HCT116 (cell line): ENCODE results near the gene USP12. TPM values are rescaled to one million over a fixed set of nuclear protein-coding genes. Genes with fewer than 3 reads are reported as not detected.

Experiments used
- ATAC-seq: fragments of 200-7000 bp; cut with Tn5 transposase; 2 replicates; pipeline ENCODE4 v1.9.1; 2020; ENCODE audit warnings: mild to moderate bottlenecking, moderate library complexity
- BruUV-seq: library from RNA; stranded (reverse); fragments of 400-500 nt; replicated peaks from 2 replicates; lab custom pipeline; 2021; lab: Mats Ljungman, UMichigan
- CTCF ChIA-PET: fragments of 300-600 bp; sonication (Branson Sonifier 250); formaldehyde crosslinking; loops from one replicate; lab custom pipeline; 2021; ENCODE audit warnings: antibody characterized with exemption; lab: Charles Lee
- POLR2A ChIA-PET: fragments of 300-600, 350-600 bp; sonication (Branson Sonifier 250); formaldehyde crosslinking; loops from one replicate; lab custom pipeline; 2021; ENCODE audit warnings: antibody characterized with exemption; lab: Charles Lee
- RAD21 ChIA-PET, 2 experiments: fragments of 300-600 bp; sonication (Branson Sonifier 250); formaldehyde crosslinking; loops; one replicate each; lab custom pipeline; 2023; ENCODE audit warnings: low total read pairs in 2 of 2; ENCODE audit not compliant: uncharacterized antibody in 2 of 2, unreplicated experiment in 2 of 2, low non-redundant PET in 1 of 2; lab: Charles Lee
- DNase-seq: peaks from one replicate; pipeline ENCODE4 v3.0.0-alpha.2; 2010; ENCODE audit warnings: low read depth, low spot score
- H2AFZ ChIP-seq: fragments of 200-600 bp; shearing (Covaris generic), sonication (generic); 2 replicates; pipeline ENCODE4 v1.6.1; 2017; ENCODE audit warnings: low read depth, mixed run types, mixed read lengths, antibody characterized with exemption, low read length; ENCODE audit not compliant: poor library complexity, severe bottlenecking
- H3K27ac ChIP-seq: 2 replicates; pipeline ENCODE4 v1.5.1; 2012; ENCODE audit warnings: low read depth, low read length
- H3K27me3 ChIP-seq: fragments of 200-600 bp; sonication (generic); 2 replicates; pipeline ENCODE4 v1.6.1; 2016; ENCODE audit warnings: mixed run types, low read length, mixed read lengths; ENCODE audit not compliant: insufficient read depth
- H3K36me3 ChIP-seq, 2 experiments: fragments of 200-500 bp in 1 of 2; fragments of 200-600 bp in 1 of 2; sonication (Bioruptor generic) in 1 of 2; sonication (generic) in 1 of 2; 2 replicates each; pipeline versions ENCODE4 v1.5.1 to v1.6.1; 2014 to 2016; ENCODE audit warnings: low read length in 2 of 2, inconsistent platforms in 1 of 2, mixed read lengths in 1 of 2, mixed run types in 1 of 2; ENCODE audit not compliant: insufficient read depth in 2 of 2, control insufficient read depth in 1 of 2
- H3K4me1 ChIP-seq, 2 experiments: fragments of 200-600 bp in 1 of 2; sonication (generic) in 1 of 2; 2 replicates each; pipeline versions ENCODE4 v1.5.1 to v1.6.1; 2012 to 2017; ENCODE audit warnings: low read length in 2 of 2, inconsistent platforms in 1 of 2, mild to moderate bottlenecking in 1 of 2, mixed read lengths in 1 of 2, mixed run types in 1 of 2, moderate library complexity in 1 of 2; ENCODE audit not compliant: insufficient read depth in 2 of 2, control insufficient read depth in 1 of 2
- H3K4me2 ChIP-seq: fragments of 200-600 bp; sonication (generic); 2 replicates; pipeline ENCODE4 v1.6.1; 2017; ENCODE audit warnings: mixed run types, low read length, mixed read lengths
- H3K4me3 ChIP-seq, 2 experiments: fragments of 200-600 bp in 1 of 2; sonication (generic) in 1 of 2; replicated peaks in 1 of 2; 2 replicates each; pipeline ENCODE4 v1.5.1; 2011 to 2016; ENCODE audit warnings: low read length in 2 of 2, control low read depth in 1 of 2, low read depth in 1 of 2, mild to moderate bottlenecking in 1 of 2, mixed read lengths in 1 of 2, mixed run types in 1 of 2
- H3K79me2 ChIP-seq: fragments of 200-600 bp; sonication (generic); 2 replicates; pipeline ENCODE4 v1.6.1; 2017; ENCODE audit warnings: mild to moderate bottlenecking, mixed run types, low read length, moderate library complexity, mixed read lengths; ENCODE audit not compliant: insufficient read depth
- H3K9ac ChIP-seq: fragments of 200-600 bp; sonication (generic); 2 replicates; pipeline ENCODE4 v1.6.1; 2016; ENCODE audit warnings: low read length, mixed read lengths
- H3K9me2 ChIP-seq: fragments of 200-600 bp; sonication (generic), shearing (Covaris generic); 2 replicates; pipeline ENCODE4 v1.6.1; 2017; ENCODE audit warnings: mixed run types, mild to moderate bottlenecking, moderate library complexity; ENCODE audit not compliant: insufficient read depth
- H3K9me3 ChIP-seq, 2 experiments: fragments of 200-500 bp in 1 of 2; fragments of 200-600 bp in 1 of 2; sonication (Bioruptor generic) in 1 of 2; sonication (generic) in 1 of 2; 2 replicates each; pipeline ENCODE4 v1.6.1; 2014 to 2017; ENCODE audit warnings: low read length in 2 of 2, mixed read lengths in 2 of 2, inconsistent platforms in 1 of 2, low read depth in 1 of 2, mild to moderate bottlenecking in 1 of 2, mixed run types in 1 of 2, moderate library complexity in 1 of 2; ENCODE audit not compliant: control insufficient read depth in 1 of 2, insufficient read depth in 1 of 2
- H4K20me1 ChIP-seq: fragments of 200-600 bp; sonication (generic), shearing (Covaris generic); 2 replicates; pipeline ENCODE4 v1.6.1; 2017; ENCODE audit warnings: mixed run types, mild to moderate bottlenecking, moderate library complexity; ENCODE audit not compliant: insufficient read depth
- CEBPB ChIP-seq: IDR thresholded peaks from 2 replicates; pipeline ENCODE4 v1.6.1; 2012; ENCODE audit warnings: low read depth
- CTCF ChIP-seq, 3 experiments: fragments of 200-600 bp in 1 of 3; sonication (generic) in 1 of 3; IDR thresholded peaks in 2 of 3; conservative IDR thresholded peaks in 1 of 3; 2 replicates each; pipeline ENCODE4 v1.5.1; 2012 to 2017; ENCODE audit warnings: low read depth in 2 of 3, low read length in 2 of 3, antibody characterized with exemption in 1 of 3, borderline replicate concordance in 1 of 3, control low read depth in 1 of 3, mild to moderate bottlenecking in 1 of 3, mixed read lengths in 1 of 3, mixed run types in 1 of 3, moderate library complexity in 1 of 3; ENCODE audit not compliant: insufficient read depth in 1 of 3
- EZH2phosphoT487 ChIP-seq: fragments of 200-600 bp; IDR thresholded peaks from 2 replicates; pipeline ENCODE4 v1.6.1; 2018; ENCODE audit warnings: antibody characterized with exemption, borderline replicate concordance
- FOSL1 ChIP-seq: IDR thresholded peaks from 2 replicates; pipeline ENCODE4 v1.6.1; 2012; ENCODE audit warnings: low read depth
- JUND ChIP-seq: IDR thresholded peaks from 2 replicates; pipeline ENCODE4 v1.6.1; 2012
- POLR2A ChIP-seq: IDR thresholded peaks from 2 replicates; pipeline ENCODE4 v1.7.0; 2011; ENCODE audit warnings: borderline replicate concordance; ENCODE audit not compliant: insufficient read depth, insufficient read length; ENCODE audit errors: extremely low read depth
- POLR2AphosphoS5 ChIP-seq: IDR thresholded peaks from 2 replicates; pipeline ENCODE4 v1.6.1; 2011; ENCODE audit warnings: mild to moderate bottlenecking, low read depth, low read length, moderate library complexity
- RAD21 ChIP-seq: IDR thresholded peaks from 2 replicates; pipeline ENCODE4 v1.6.1; 2012; ENCODE audit warnings: low read depth, mild to moderate bottlenecking
- REST ChIP-seq: IDR thresholded peaks from 2 replicates; pipeline ENCODE4 v1.6.1; 2012; ENCODE audit warnings: low read depth
- SRF ChIP-seq: IDR thresholded peaks from 2 replicates; pipeline ENCODE4 v1.6.1; 2012; ENCODE audit warnings: low read depth
- TCF7L2 ChIP-seq: IDR thresholded peaks from 2 replicates; pipeline ENCODE4 v1.7.0; 2011; ENCODE audit warnings: borderline replicate concordance, inconsistent platforms; ENCODE audit not compliant: insufficient read depth, insufficient read length; ENCODE audit errors: extremely low read depth
- ZFX ChIP-seq: fragments of 450-650 bp; IDR thresholded peaks from 2 replicates; pipeline ENCODE4 v1.6.1; 2017
- intact Hi-C: fragments of 100-400 bp; cut with micrococcal nuclease; formaldehyde crosslinking; loops from 2 replicates; pipeline ENCODE4 v1.10.0; 2022
- total RNA-seq: library from RNA; stranded (reverse); gene quantifications from one replicate; pipeline ENCODE4 v1.2.1, GENCODE V29; 2021; ENCODE audit not compliant: unreplicated experiment

Gene USP12
- total RNA-seq, 1 experiment from 2014 or later, result 28.3 TPM

DNA sequence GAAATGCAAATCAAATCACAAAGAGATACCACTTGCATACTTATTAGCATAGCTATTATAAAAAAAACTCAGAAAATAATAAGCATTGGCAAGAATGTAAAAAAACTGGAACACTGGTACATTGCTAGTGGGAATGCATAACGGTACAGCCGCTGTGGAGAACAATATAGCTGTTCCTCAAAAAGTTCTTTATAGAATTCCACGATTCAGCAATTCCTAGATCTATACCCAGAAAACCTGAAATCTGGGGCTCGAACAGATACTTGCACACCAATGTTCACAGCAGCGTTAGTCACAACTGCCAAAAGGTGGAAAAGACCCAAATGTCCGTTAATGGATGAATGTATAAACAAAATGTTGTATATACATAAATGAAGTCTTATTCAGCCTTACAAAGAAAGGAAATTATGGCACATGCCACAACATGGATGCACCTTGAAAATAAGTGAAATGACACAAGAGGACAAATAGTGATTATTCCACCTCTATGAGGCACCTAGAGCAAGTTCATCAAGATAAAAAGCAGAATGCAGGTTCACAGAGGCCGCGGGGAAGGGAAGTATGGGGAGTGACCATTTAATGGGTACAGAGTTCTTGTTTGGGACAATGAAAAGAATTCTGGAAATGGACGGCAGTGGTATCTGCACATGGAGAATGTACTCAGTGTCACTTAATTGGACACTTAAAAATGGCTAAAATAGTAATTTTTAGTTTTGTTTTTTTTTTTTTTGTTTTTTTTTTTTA is 107.2 kb downstream of the USP12 start:
- H3K79me2 ChIP-seq, result no peaks in the 10 kb centered on the region
- intact Hi-C loops, result no loop called here
- ChIA-PET RAD21 (no interaction called here), CTCF (no interaction called here), POLR2A (no interaction called here)
- no peak overlapping the region for H3K4me2 ChIP-seq
- H3K4me3 ChIP-seq, result no peak overlapping the region
- DNase-seq, result no peak
- no peaks in the 10 kb centered on the region for H3K4me1 ChIP-seq
- H3K9me2 ChIP-seq, result no peaks in the 10 kb centered on the region
- no peak overlapping the region for H2AFZ ChIP-seq
- peaks cover 0 to 13% of the 10 kb centered on the region in 2 experiments; a peak in 3 of 4 replicates for H3K36me3 ChIP-seq
- no peak for ATAC-seq
- H3K9me3 ChIP-seq, result 0 out of 4 replicates have a peak, but pooled peaks cover 4 to 5% of the 10 kb centered on the region in 2 experiments
- BruUV-seq, result no TSS peak
- TF ChIP-seq CEBPB (no peak), EZH2phosphoT487 (no peak), JUND (no peak), POLR2AphosphoS5 (no peak), CTCF (IDR thresholded peaks at IDR 0.05 in 2 of 3, conservative IDR thresholded peaks at IDR 0.05 in 1 of 3; ENCODE audit: borderline replicate concordance in 1 of 3, insufficient read depth in 1 of 3, low read depth in 2 of 3, low read length in 2 of 3) (no peak), RAD21 (no peak)
- H3K27ac ChIP-seq, result no peak overlapping the region
- no peak overlapping the region for H3K9ac ChIP-seq
- H3K27me3 ChIP-seq, result no peaks in the 10 kb centered on the region
- no peaks in the 10 kb centered on the region for H4K20me1 ChIP-seq

DNA sequence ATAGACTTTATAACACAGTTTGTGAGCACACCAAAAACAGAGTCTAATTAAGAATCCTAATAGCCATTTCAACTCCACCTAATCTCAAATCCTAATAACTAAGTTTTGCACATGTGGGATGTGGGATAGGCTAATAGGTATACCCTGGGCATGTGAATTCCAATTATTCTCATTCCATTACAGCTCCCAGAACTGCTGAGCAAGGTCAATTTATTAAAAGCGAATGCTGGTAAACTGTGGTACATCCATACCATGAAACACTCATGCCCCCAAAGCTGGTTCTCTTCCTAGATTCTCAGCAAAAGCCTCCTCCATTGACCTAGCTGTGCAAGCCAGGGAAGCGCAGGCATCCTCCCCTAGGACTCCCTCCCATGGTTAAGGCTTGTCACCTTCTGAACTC is 113.8 kb downstream of the USP12 start:
- no peaks in the 10 kb centered on the region for H3K79me2 ChIP-seq
- H2AFZ ChIP-seq, result no peak overlapping the region
- BruUV-seq, result no TSS peak
- H3K9ac ChIP-seq, result no peak overlapping the region
- 0 out of 4 replicates have a peak, but pooled peaks cover 0 to under 1% of the 10 kb centered on the region in 2 experiments for H3K9me3 ChIP-seq
- POLR2A ChIA-PET, result no interaction called here
- H4K20me1 ChIP-seq, result no peaks in the 10 kb centered on the region
- intact Hi-C loops, result no loop called here
- CTCF ChIA-PET, result no interaction called here
- H3K4me3 ChIP-seq, result no peak overlapping the region
- ATAC-seq (no peak), DNase-seq (no peak)
- RAD21 ChIA-PET, result no interaction called here
- 0 out of 4 replicates have a peak, but pooled peaks cover 0 to under 1% of the 10 kb centered on the region in 2 experiments for H3K36me3 ChIP-seq
- peaks cover 16 to 32% of the 10 kb centered on the region in 2 experiments for H3K4me1 ChIP-seq
- H3K9me2 ChIP-seq, result no peaks in the 10 kb centered on the region
- no peak overlapping the region for H3K27ac ChIP-seq
- H3K27me3 ChIP-seq, result no peaks in the 10 kb centered on the region
- H3K4me2 ChIP-seq, result no peak overlapping the region
- TF ChIP-seq REST (no peak), POLR2A (no peak), ZFX (no peak), FOSL1 (no peak), CEBPB (no peak), TCF7L2 (no peak), SRF (no peak), RAD21 (no peak)
